OCI-M2 (cell line): ENCODE measurements around the gene ZNF410.
"Not testable (repeated sequence)": the region's sequence is repeated elsewhere in the genome, so short reads cannot be mapped to it uniquely, and the experiment has no call there.

ENCODE experiments used
- DNase-seq: peaks from one replicate; lab custom pipeline; 2025; ENCODE audit not compliant: unreplicated experiment; lab: John Stamatoyannopoulos, UW

The ZNF410 gene

DNA sequence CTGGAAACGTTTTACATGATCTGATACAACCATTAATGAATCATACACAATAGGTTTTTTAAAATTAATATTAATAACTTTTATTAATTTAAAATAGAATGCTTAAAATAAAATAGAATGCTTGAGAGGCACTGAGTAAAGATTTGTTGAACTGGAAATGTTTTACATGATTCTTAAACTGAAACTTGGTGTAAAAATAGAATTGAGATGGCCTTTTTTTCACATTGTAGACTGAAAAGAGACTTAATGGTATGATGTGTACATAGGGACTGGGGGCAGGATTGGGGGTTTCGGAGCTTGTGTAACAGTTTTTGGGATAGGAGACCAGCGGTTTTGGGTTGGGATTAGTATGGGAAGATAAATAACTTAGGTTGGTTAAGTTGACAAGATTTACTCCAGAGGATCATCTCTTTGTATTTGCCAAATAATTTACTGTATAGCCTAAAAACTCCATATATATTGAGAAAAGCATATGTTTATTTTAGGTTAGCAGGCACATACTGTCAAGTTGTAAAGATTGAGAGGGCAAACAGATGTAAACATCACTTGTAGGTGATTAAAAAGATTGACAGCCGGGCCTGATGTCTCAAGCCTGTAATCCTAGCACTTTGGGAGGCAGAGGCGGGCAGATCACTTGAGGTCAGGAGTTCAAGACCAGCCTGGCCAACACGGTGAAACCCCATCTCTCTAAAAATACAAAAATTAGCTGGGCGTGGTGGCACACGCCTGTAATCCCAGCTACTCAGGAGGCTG is 2.0 kb upstream of the ZNF410 start:
- no peak for DNase-seq

DNA sequence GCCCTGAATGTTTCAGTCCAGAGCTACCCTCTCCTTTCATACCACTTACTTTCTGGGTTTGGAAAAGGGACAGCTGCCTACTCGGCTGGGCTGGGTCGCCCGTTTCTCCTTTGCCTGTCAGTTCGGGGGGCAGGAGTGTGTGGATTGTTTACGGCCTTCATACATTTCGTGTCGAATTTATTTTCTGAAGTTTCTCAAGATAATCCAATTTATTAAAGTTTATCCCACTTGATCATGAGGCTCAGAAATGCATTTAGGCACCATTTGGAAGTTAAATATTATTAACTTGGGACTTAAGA is 608 bp downstream of the ZNF410 start:
- DNase-seq, result no peak

DNA sequence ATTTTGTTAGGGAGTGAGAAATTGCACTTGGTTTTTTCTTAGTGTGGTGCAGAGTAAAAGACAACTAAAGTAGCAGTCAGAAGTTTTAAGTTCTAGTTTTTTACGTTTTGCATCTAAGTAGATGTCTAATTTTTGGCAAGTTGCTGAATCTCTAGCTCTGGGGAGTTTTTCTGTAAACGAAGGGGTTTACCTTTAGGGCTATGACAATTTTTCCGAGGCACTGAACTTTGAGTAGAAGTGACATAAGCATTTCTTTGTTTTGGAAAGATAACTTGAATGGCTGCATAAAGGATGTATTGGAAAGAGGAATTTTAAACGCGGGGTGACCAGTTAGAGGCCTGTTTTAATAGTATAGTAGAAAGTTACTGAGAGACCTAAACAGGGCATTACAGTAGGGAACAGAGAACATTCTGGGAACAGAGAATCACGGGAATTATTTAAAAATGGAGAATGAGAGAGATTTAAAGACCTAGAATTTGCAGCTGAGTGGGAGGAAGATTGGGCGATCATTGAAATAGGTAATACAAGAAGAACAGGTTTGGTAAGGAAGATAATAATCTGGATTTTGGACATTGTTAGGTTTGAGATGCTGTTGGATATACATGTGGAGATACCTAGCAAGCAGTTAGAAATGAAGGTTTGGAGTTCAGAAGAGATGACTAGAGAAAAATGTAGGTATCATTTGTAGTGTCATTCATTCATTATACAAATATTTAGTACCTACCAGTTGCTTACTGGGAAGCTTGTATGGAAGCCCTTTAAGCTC is 1.2 kb downstream of the ZNF410 start:
- no peak for DNase-seq

DNA sequence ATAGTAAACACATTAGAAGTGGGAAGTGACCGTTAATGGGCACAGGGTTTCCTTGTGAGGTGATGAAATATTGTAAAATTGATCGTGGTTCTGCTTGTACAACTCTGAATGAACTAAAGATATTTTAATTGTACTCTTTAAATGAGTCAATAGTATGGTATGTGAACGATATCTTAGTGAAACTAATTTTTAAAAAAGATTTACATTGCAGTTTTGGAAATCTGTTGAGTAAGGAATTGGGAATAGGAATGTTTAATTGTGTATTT is 1.7 kb downstream of the ZNF410 start:
- DNase-seq, result no peak

DNA sequence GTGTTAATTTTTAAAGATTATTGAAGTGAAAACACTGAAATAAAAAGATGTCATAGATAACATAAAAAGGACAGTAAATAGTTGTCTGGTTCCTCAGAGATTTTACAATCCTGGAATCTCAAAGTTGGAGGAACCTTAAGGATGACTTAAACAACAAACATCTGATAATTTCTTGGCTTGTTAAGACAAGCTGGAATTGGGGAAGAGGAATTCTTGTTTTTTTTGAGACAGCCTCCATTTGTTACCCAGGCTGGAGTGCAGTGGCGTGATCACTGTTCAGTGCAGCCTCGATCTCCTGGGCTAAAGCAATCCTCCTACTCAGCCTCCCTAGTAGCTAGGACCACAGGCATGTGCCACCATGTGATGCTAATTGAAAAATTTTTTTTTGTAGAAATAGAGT is 2.3 kb downstream of the ZNF410 start:
- DNase-seq, result no peak

DNA sequence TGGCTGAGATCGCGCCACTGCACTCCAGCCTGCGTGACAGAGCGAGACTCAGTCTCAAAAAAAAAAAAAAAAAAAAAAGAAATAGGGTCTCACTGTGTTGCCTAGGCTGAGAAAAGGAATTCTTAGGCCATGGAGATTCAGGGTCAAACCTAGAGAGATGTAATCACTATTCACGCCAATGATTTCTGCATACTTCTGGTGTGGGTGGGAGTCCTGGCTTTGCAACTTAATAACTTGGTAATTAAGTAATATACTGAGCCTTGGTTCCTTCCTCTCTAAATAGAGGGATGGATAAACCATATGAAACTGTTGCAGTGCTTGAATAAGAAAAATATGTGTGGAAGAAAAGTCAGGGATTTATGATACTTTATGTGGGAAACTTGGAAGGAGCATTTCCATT is 2.7 kb downstream of the ZNF410 start:
- no peak for DNase-seq

DNA sequence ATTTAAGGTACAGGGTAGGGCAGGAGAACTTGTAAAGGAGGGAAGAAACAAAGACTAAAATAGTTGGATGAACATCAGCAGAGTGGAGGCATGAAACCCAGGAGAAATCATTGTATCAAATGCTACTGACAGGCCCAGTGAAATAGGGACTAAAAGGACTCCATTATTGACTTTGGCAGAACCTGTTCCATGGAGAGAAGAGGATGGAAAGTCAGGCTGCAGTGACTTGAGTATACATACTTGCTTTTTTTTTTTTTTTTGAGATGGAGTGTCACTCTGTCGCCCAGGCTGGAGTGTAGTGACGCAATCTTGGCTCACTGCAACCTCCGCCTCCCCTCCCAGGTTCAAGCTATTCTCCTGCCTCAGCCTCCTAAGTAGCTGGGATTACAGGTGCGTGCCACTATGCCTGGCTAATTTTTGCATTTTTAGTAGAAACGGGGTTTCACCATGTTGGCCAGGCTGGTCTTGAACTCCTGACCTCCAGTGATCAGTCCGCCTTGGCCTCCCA is 7.6 kb downstream of the ZNF410 start:
- not testable (repeated sequence) for DNase-seq

DNA sequence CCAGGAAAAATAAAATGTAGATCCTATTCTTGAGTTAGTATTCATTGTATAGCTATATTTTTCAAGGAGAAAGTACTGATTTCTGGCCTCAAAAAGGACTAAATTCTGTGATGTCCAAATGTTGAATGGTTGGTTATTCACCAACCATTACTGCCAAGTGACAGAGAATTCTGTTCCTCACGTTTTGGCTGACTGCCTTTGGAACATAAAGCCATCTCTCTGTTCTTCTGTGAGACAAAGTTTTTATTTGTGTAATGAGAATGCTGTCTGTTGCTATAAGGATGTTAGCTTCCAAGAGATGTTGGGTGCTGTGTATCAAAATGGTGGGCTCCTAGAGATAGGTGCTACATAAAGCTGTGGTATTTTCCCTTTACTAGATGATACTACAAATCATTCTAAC is 9.3 kb downstream of the ZNF410 start:
- DNase-seq, result no peak

DNA sequence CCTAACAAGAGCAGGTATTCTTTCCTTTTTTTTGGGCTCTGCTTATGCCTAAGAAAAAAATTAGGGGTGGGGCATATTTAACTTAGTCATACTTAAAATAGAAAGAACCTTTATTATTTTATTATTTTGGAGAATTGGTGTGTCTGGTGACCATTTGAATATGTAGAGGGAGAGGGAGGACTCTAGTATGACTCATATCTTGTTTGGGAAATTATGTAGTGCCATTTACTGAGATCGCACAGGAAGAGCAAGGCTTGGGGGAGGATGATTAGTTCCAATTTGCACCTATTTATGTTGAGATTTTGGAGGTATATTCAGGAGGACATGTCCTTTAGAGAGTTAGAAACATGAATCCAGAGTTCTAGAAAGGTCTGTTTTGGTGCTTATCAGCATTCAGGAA is 9.9 kb downstream of the ZNF410 start:
- DNase-seq, result no peak

DNA sequence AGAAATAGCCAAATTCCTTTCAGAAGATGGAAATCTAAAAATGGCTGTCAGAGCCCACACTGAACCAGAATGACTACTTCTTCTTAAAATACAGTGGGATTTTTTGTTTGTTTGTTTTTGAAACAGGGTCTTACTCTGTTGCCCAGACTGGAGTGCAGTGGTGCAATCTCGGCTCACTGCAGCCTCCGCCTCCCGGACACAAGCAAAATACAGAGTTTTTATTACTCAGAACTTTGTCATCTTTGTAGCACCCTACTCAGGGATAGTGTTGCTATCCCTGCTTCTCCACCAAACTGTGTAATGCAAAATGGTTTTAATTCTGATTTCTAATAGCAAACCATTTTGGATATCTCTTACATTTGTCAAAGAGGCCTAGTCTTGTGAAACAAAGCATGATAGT is 16.4 kb downstream of the ZNF410 start:
- no peak for DNase-seq

DNA sequence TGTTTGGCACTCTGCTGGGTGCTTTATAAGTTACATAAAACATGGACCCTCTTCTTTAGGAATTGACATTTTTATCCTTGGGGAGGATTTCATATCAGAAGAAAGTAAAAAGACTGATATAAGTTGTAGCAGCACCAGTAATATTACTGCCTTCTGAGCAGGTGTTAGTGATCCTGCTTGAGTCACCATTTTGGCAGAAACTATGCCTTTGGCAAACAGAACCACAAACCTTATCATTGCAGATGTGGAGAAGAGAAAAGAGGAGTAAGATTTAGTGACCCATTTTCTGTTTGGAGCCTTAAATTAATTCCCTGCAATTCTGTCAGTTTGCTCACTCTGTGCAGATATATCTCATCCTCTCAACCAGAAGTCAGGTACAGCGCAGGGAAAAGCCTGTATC is 23.0 kb downstream of the ZNF410 start:
- DNase-seq, result no peak

DNA sequence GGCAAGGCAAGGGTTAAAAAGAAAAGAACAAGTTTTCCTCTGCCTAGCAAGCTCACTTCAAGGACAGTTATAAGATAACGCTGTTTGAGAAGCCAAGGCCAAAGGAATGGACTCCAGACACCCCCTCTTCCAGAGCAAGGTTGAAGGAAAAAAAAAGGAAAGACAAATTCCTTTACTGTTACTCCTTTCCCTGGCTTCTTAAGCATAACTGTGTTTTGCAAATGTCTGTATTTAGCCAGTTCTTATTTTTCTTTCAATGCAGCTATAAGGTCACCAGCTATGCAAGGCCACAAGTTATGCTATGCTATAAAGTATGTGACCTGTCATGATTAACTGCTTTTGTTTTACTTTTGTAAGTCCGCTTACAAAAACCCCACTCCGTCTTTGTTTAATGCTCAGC is 26.6 kb downstream of the ZNF410 start:
- DNase-seq, result no peak

DNA sequence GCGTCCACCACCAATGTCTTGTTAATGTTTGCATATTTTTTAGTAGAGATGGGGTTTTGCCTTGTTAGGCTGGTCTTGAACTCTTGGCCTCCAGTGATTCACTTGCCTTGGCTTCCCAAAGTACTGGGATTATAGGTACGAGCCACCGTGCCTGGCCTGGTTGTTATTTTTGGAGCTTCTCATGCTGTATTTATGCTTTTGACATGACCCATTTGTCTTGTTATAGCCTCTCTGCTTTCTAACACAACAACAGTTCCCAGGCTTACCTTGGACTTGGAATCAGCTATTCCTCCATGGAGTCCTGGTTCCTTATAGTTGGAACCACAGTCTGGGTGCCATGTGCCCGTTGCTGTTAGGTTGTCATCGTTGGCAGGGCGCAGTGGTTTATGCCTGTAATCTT is 29.7 kb downstream of the ZNF410 start:
- no peak for DNase-seq

DNA sequence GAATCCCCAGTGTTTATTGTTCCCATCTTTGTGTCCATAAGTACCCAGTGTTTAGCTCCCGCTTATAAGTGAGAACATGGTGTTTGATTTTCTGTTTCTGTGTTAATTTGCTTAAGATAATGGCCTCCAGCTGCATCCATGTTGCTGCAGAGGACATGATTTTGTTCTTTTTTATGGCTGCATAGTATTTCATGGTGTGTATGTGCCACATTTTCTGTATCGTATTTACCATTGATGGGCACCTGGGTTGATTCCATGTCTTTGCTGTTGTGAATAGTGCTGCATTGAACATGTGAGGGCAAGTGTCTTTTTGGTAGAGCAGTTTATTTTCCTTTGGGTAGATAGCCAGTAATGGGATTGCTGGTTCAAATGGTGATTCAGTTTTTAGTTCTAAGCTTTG is 32.8 kb downstream of the ZNF410 start:
- not testable (repeated sequence) for DNase-seq

DNA sequence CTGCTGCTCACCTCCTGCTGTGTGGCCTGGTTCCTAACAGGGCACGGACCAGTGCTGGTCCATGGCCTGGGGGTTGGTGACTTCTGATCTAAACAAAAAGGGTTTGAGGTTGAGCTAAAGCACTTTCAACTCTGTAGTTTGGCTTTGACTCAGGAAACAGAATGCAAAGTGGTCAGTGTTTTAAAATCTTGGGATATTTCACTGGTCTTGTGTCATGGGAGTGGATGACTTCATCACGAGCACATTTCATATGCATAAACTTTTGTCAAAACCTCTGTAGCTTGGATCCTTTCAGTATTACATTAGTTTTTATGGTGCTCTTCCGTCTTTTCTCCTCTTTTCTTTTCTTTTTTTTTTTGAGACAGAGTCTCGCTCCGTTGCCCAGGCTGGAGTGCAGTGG is 37.7 kb downstream of the ZNF410 start:
- DNase-seq, result no peak

DNA sequence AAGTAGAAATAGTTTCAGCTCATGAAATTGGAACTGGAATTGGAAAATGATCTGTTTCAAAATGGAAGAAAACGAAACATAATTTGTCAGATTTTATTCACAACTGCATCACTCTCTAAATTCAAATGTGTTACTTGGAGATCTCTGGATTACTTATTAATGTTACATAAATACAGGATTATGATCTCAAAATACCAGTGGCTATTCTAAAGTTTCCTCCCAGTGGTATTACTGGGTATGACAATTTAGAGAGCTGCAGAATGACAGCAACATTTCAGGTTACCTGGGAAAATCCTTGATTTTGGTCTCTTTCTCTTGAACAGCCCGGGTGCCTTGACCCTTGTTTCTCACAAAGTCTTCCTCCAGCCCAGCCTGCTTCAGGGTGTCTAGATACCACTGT is 49.0 kb downstream of the ZNF410 start:
- no peak for DNase-seq

DNA sequence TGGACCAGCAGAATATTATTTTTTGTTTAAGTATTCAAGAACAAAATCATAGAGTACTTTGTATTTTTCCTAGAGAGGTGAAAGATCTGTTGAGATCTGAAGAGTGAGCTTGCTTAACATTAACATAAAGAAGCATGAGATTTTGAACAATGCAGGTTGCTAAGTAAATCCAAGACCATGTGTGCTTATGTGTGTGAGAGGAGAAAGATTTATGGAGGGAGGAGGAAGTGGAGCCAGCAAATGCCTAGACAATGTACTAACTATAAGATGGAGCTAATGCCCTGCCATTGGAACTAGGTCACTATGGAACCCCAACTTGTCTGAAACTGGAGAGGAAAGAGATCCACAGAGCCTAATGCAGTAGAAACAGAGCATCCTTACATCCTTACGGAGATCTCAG is 49.9 kb downstream of the ZNF410 start:
- DNase-seq, result no peak

DNA sequence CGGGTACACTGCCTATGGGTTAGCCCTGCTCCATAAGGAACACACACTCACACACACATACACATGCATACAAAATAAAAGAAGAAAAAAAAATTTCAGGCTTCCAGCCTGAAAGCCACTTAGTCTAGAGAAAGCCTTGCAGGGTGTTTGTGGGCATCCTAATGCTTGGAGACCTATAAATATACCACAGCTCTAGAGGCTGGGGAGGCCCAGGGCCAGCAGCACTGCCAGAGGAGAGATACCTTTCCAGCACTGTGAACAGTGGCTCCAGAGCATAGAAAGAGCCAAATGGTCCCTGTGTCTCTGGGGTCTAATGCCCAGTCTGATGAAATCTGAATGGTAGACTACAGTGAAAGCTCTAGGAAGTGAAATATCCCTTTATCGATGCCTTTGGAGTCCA is 50.4 kb downstream of the ZNF410 start:
- no peak for DNase-seq

DNA sequence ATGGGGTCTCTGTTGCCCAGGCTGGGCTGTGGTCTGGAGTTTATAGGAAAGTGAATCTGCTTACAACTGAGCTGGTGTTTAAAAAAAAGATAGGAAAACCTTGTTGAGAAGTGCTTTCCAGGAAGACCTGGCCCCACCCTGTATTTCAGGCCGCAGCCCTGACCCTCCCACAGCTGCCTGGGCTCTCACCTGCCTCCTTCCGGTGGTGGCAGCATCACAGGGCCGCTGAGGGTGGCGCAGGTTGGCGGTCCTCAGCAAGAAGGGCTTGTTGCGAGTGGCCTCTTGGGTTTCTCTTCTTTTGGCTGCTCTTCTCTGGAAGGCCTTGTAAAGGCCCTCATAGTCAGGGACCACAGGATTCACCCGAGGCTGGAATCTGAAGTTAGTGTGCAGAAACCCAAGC is 55.5 kb downstream of the ZNF410 start:
- no peak for DNase-seq

DNA sequence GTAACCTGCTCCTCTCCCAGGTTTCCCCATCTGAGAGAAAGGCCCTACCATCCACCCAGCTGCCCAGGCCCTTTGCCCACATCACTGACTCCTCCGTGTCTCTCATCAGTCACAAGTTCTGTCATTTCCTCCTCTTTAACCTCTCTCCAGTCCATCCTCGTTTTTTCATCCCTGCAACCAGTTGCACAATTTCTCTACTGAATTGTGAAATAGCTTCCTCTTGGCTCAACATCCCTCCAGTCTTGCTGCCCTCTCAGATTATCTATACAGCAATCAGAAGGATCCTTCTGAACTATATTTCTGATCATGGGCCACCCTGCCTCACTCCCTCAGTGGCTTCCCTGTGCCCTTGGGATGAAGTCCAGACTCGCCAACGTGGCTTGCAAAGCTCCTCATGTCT is 56.4 kb downstream of the ZNF410 start:
- DNase-seq, result no peak

DNA sequence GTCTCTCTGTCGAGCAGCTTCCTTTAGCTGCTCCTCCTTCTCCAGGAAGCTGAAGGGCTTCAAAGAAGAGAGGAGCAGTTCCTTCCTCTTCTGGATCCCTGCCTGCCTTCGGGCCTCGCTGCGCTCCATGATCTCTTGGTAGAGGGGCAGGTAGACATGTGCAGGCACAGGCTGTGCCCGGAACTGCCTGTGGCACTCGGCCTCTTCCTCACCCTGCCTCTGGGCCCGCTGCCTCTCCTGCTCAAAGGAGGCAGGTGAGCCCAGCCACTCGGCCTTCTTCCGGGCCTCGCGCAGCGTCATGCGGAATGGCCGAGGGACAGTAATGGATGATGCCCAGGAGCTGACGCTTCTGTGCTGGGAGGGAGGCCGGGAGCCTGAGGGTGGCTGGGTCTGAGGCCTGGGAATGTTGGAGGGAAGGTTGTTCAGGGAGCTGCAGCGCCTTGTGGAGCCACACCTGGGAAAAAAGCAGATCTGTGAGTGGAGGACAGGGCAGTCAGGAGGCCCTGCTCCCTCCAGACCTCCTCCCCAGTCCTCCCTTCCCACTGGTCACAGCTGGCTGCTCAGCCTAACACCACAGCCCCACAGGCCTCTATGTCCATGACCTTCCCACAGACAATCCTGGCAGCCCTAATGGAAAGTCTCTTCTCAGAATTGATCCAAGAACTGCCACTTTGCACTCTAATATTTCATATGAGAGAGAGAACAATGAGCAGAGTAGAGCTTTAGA is 57.9 kb downstream of the ZNF410 start:
- no peak for DNase-seq

DNA sequence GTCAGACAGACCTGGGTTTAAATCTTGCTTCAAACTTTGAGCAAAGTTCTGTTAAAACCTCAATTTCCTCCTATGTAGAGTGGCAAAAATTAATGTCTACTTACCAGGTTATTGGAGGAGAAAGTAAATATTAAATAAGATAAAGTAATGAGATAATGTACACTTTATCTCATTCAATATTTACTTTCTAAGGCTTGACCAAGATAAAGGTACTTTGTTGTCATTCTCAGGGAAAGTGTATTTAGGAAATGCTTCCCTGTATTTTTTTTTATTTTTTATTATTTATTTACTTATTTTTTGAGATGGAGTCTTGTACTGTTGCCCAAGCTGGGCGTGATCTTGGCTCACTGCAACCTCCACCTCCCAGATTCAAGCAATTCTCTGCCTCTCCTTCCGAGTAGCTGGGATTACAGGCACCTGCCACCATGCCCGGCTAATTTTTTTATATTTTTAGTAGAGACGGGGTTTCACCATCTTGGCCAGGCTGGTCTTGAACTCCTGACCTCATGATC is 58.6 kb downstream of the ZNF410 start:
- DNase-seq, result no peak
